NCI-H82 (cell line): ENCODE measurements around the gene IGLON5.

Experiments used
- DNase-seq: peaks from one replicate; lab custom pipeline; 2025; lab: John Stamatoyannopoulos, UW

The IGLON5 gene

DNA sequence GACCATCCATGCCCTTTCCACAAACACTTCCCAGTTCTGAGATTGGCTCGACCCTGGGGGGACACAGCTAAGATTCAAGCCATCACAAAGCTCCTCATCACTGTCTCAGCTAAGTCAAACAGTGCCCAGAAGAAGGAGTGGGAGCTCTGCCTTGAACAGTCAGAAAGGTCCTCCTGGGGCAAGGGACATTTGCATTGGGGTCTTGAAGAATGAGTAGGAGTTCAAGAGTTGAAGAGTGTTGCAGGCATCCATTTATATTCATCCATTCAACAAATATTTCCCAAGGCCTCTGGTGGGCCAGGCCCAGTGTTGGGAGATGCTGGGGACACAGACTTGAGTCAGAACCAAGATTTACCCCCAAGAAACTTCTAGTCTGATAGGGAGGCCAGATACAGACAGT lies 6.5 kb downstream of the IGLON5 start:
- no peak for DNase-seq

- no peak for DNase-seq
Observed at GRCh38 chr19:51318687-51319648, 7.5 kb downstream of the IGLON5 start.

DNA sequence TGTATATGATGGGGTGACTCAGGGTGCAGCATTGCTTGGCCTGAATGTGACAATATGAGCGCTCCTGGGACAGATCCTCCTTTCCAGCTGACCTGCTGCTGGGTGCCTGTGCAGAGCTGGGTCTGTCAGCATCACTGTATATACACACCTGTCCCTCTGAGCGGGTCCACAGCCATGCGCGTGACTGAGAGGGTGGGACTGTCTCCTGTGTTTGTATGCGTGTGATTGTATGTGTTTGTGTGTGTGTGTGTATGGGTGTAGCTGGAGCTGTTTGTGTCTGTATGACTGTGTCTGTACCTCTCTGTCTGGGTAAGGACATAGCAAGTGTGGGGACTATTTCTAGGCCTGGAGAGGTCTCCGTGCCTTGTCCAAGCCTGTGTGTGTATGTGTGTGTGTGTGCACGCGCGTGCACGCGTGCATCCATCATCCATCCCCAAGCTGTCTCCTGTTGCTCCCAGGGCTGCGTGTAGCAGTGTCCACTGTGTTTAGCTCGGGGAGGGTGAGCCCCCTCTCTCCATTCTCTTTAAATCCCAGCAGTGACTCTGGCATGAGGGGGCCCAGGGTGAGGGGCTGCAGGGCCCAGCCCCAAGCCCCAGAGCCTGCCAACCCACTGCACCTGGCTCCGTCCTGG lies 8.3 kb downstream of the IGLON5 start:
- no peak for DNase-seq

GRCh38 chr19:51320280-51320657 lies 8.8 kb downstream of the IGLON5 start:
- DNase-seq: no peak

GRCh38 chr19:51321799-51322198 lies 10.4 kb downstream of the IGLON5 start:
- DNase-seq: no peak

GRCh38 chr19:51323481-51324166 lies 12.2 kb downstream of the IGLON5 start:
- no peak for DNase-seq

GRCh38 chr19:51324167-51324481 lies 12.7 kb downstream of the IGLON5 start:
- no peak for DNase-seq

GRCh38 chr19:51325161-51325976 lies 13.9 kb downstream of the IGLON5 start:
- no peak for DNase-seq

GRCh38 chr19:51326216-51327065 lies 15.0 kb downstream of the IGLON5 start:
- DNase-seq: no peak

DNA sequence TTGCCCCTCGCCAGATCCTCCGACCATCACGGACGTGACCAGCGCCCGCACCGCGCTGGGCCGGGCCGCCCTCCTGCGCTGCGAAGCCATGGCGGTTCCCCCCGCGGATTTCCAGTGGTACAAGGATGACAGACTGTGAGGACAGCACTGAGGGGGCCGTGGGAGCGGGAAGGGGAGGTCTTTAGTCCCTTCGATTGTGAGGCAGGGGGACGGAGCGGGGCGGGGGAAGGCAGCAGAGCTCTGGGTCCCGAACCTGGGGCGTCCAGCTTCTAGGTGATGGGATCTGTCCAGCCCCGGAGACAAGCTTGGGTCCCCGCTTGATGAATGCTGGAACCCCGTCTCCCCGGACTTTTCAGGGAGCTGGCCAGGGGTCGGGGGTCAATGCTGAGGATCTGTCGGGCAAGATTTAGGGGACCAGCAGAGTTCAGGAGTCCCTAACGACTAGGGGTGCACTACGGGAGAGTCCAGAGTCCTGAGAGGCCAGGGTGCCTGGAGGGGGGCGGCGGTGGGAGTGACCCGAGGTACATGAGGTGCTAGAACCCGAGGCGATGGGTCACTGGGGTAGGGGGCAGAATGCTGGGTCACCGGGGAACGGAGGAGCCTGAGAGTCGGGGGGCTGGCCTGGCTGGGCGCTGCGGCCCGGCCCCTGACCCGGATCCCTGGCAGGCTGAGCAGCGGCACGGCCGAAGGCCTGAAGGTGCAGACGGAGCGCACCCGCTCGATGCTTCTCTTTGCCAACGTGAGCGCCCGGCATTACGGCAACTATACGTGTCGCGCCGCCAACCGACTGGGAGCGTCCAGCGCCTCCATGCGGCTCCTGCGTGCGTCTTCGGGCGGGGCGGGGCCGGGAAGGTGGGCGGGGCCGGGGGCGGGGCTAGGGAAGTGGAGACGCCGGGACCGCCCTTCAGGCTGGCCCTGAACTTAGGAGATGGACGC lies 15.9 kb downstream of the IGLON5 start:
- peak; percentile 74 for DNase-seq

- DNase-seq: no peak
Observed at GRCh38 chr19:51329411-51329810, 18.0 kb downstream of the IGLON5 start.

DNA sequence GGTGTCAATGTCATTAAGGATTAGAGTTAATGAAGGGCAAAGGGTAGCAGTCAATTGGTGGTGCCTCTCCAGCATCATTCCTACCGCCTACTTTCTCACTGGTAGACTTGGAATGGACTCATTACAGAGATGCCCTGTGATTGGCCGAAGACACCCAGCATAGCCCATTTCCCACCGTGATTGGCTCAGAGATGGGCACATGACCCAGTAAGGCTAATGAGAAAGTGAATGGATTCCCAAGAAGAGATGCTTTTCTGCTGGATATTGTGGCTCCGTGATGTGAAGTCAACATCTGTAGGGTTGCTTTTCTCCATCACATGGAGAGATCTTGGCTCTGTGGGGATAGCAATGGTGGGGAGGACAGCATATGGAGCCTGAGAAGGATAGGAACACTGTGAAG lies 18.9 kb downstream of the IGLON5 start:
- no peak for DNase-seq

DNA sequence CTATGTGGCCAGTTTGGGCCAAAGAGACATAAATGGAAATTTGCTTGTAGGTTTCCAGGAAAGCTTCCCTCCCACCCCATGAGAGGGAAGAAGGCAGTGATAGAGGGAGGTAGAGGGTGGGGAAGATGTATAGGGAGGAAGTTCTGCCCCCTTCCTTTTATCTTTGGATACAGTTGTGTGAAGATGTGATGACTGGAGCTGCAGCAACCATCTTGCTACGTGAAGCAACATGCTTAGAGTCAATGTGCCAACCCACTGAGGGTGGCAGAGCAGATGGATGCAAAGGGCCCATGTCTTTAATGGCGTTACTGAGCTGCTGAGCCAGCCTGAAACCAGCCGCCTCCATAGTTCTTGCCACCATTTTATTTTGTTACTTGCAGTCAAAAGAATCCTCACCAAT lies 19.7 kb downstream of the IGLON5 start:
- DNase-seq: no peak

- DNase-seq: no peak
Observed at GRCh38 chr19:51331716-51332115, 20.3 kb downstream of the IGLON5 start.

- peak; percentile 65 for DNase-seq
Observed at GRCh38 chr19:51333836-51334460, 22.5 kb downstream of the IGLON5 start.

DNA sequence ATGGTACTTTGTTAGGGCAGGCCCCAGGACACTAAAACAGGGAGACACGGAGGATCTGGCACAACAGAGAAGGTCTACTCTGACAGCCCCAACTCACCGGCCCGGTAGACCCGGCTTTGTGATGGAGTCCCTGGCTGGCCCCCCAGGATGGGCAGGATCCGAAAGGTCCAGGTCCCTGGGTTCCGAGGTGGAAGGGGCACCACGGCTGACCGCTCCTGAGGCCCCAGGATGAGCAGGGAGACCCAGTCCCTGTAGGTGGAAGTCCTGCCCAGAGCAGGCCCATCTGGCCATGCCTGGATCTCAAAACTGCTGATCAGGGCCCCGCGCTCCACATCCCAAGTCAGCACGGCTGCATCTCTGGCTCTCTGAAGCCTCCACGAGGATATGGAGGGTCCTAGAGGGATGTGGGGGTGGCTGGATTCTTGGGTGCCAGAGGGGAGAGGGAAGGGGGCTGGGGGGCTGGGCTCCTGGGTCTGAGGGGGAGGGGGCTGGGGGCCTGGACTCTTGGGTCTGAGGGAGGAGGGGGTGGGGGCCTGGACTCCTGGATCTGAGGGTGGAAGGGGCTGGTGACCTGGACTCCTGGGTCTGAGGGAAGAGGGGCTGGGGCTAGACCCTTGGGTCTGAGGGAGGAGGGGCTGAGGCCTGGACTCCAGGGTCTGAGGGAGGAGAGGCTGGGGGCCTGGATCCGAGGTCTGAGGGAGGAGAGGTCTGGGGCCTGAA lies 25.9 kb downstream of the IGLON5 start:
- no peak for DNase-seq

DNA sequence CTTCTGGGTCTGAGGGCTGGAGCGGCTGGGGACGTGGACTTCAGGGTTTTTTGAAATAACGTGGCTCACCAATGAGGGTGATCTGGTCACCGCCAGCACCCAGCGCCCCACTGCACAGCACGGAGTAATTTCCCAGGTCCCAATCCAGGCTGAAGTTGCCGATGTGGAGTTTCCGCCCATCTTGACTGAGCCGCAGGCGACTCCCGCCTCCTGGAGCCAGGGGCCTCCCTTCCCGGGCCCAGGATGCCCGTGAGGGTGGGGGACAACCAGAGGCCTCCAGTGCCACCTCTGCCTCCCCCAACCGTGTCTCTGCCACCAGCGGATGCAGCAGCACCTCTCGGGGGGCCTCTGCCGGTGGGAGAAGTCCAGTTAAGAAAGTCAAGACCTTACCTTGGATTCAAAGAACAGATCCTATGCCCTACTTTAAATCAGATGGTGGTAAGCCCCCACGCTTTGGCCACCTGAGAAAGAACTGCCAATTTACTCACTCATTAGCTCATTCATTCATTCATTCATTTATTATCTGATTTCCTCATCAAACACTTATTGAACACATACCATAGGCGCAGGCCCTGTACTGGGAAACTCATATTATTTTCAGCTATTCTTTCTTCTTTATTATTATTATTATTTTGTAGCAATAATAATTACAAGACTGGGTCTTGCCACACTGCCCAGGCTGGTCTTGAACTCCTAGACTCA lies 26.6 kb downstream of the IGLON5 start:
- no peak for DNase-seq
